ENCODE results near the gene FAM222B.

The FAM222B gene

GRCh38 chr17:28763137-28763799, 79.3 kb downstream of the FAM222B start:
- DNase-seq = no peak

- DNase-seq = no peak
Observed at GRCh38 chr17:28760601-28761562, 81.7 kb downstream of the FAM222B start.

GRCh38 chr17:28759256-28759865, 83.2 kb downstream of the FAM222B start:
- no peak for DNase-seq

GRCh38 chr17:28758411-28759121, 84.0 kb downstream of the FAM222B start:
- DNase-seq = no peak

- no peak for DNase-seq
Observed at GRCh38 chr17:28756049-28756804, 86.4 kb downstream of the FAM222B start.

- DNase-seq = no peak
Observed at GRCh38 chr17:28755486-28755885, 87.1 kb downstream of the FAM222B start.

- DNase-seq = no peak
Observed at GRCh38 chr17:28751600-28752366, 90.8 kb downstream of the FAM222B start.

GRCh38 chr17:28750178-28751047, 92.2 kb downstream of the FAM222B start:
- peak; percentile 82 for DNase-seq

GRCh38 chr17:28749516-28750177, 92.9 kb downstream of the FAM222B start:
- no peak for DNase-seq

- no peak for DNase-seq
Observed at GRCh38 chr17:28748852-28749515, 93.6 kb downstream of the FAM222B start.

- no peak for DNase-seq
Observed at GRCh38 chr17:28747801-28748750, 94.5 kb downstream of the FAM222B start.

- DNase-seq = no peak
Observed at GRCh38 chr17:28747051-28747691, 95.4 kb downstream of the FAM222B start.

GRCh38 chr17:28746611-28747050, 96.0 kb downstream of the FAM222B start:
- DNase-seq = no peak

GRCh38 chr17:28745786-28746411, 96.7 kb downstream of the FAM222B start:
- DNase-seq = no peak

GRCh38 chr17:28744972-28745785, 97.4 kb downstream of the FAM222B start:
- no peak for DNase-seq
